GM18858 (cell line): ENCODE results near the gene SLC17A5.
A peak's percentile ranks its signal among the peaks of the same experiment; 100 is the strongest.

ENCODE experiments used
- ATAC-seq: cut with Tn5 transposase; IDR thresholded peaks from one replicate; pipeline ENCODE4 v1.9.1; 2021; ENCODE audit not compliant: unreplicated experiment

The SLC17A5 gene

GRCh38 chr6:73667798-73668197, 14.0 kb upstream of the SLC17A5 start:
- no peak for ATAC-seq

- ATAC-seq: no peak
Measured at GRCh38 chr6:73666393-73666792, 12.6 kb upstream of the SLC17A5 start.

GRCh38 chr6:73665686-73666319, 12.0 kb upstream of the SLC17A5 start:
- ATAC-seq: peak; percentile 84

- no peak for ATAC-seq
Measured at GRCh38 chr6:73664701-73665100, 10.9 kb upstream of the SLC17A5 start.

- no peak for ATAC-seq
Measured at GRCh38 chr6:73657201-73657600, 3.4 kb upstream of the SLC17A5 start.

GRCh38 chr6:73656531-73657145, 2.8 kb upstream of the SLC17A5 start:
- no peak for ATAC-seq

GRCh38 chr6:73655341-73655917, 1.6 kb upstream of the SLC17A5 start:
- no peak for ATAC-seq

GRCh38 chr6:73652637-73653570, 888 bp downstream of the SLC17A5 start:
- ATAC-seq: peak; percentile 38

GRCh38 chr6:73649783-73650182, 4.0 kb downstream of the SLC17A5 start:
- ATAC-seq: no peak

- no peak for ATAC-seq
Measured at GRCh38 chr6:73648166-73648565, 5.6 kb downstream of the SLC17A5 start.

- ATAC-seq: no peak
Measured at GRCh38 chr6:73644941-73645591, 8.7 kb downstream of the SLC17A5 start.

- ATAC-seq: no peak
Measured at GRCh38 chr6:73644030-73644429, 9.8 kb downstream of the SLC17A5 start.

GRCh38 chr6:73642530-73642929, 11.3 kb downstream of the SLC17A5 start:
- no peak for ATAC-seq

GRCh38 chr6:73640179-73640750, 13.5 kb downstream of the SLC17A5 start:
- ATAC-seq: no peak

- ATAC-seq: no peak
Measured at GRCh38 chr6:73639040-73639439, 14.8 kb downstream of the SLC17A5 start.

- no peak for ATAC-seq
Measured at GRCh38 chr6:73637404-73637803, 16.4 kb downstream of the SLC17A5 start.

- no peak for ATAC-seq
Measured at GRCh38 chr6:73636048-73636447, 17.7 kb downstream of the SLC17A5 start.

GRCh38 chr6:73632346-73632745, 21.4 kb downstream of the SLC17A5 start:
- no peak for ATAC-seq

- ATAC-seq: no peak
Measured at GRCh38 chr6:73631849-73632248, 21.9 kb downstream of the SLC17A5 start.

GRCh38 chr6:73630401-73630800, 23.4 kb downstream of the SLC17A5 start:
- no peak for ATAC-seq

GRCh38 chr6:73624896-73625295, 28.9 kb downstream of the SLC17A5 start:
- ATAC-seq: no peak
